GM23338 (cell line): ENCODE data around the gene PIK3IP1. TPM values are rescaled to one million over a fixed set of nuclear protein-coding genes. Genes with fewer than 3 reads are reported as not detected.

Experiments
- ATAC-seq: fragments of 200-7000 bp; cut with Tn5 transposase; 3 replicates; pipeline ENCODE4 v1.9.1; 2020
- DNase-seq: peaks from one replicate; pipeline ENCODE4 v3.0.0-alpha.2; 2015; ENCODE audit warnings: low spot score
- H2AFZ ChIP-seq: fragments of 200-600 bp; sonication (generic); 2 replicates; pipeline ENCODE4 v1.8.0; 2016; ENCODE audit warnings: antibody characterized with exemption, mild to moderate bottlenecking, moderate library complexity
- H3F3A ChIP-seq: fragments of 200-600 bp; sonication (generic); replicated peaks from 2 replicates; pipeline ENCODE4 v1.8.0; 2017; ENCODE audit warnings: antibody characterized with exemption, mixed run types, low read depth
- H3K27ac ChIP-seq: fragments of 200-600 bp; sonication (generic); 2 replicates; pipeline ENCODE4 v1.6.1; 2016; ENCODE audit warnings: low read depth
- H3K27me3 ChIP-seq: fragments of 200-600 bp; sonication (generic); 2 replicates; pipeline ENCODE4 v1.8.0; 2016; ENCODE audit warnings: mild to moderate bottlenecking, mixed run types, moderate library complexity; ENCODE audit not compliant: insufficient read depth
- H3K36me3 ChIP-seq: fragments of 200-600 bp; sonication (generic); 2 replicates; pipeline ENCODE4 v1.8.0; 2016; ENCODE audit warnings: mild to moderate bottlenecking; ENCODE audit not compliant: insufficient read depth
- H3K4me1 ChIP-seq: fragments of 200-600 bp; sonication (generic); 2 replicates; pipeline ENCODE4 v1.8.0; 2016; ENCODE audit warnings: mild to moderate bottlenecking, moderate library complexity; ENCODE audit not compliant: insufficient read depth
- H3K4me2 ChIP-seq: fragments of 200-600 bp; sonication (generic); 2 replicates; pipeline ENCODE4 v1.7.1; 2017; ENCODE audit warnings: mixed run types
- H3K4me3 ChIP-seq: fragments of 200-600 bp; sonication (generic); 2 replicates; pipeline ENCODE4 v1.6.1; 2016; ENCODE audit warnings: mixed run types
- H3K79me2 ChIP-seq: fragments of 200-600 bp; sonication (generic); replicated peaks from 2 replicates; pipeline ENCODE4 v1.8.0; 2017; ENCODE audit warnings: mild to moderate bottlenecking; ENCODE audit not compliant: insufficient read depth
- H3K9me2 ChIP-seq: fragments of 200-600 bp; sonication (generic); 2 replicates; pipeline ENCODE4 v1.8.0; 2017; ENCODE audit not compliant: insufficient read depth
- H4K20me1 ChIP-seq: fragments of 200-600 bp; sonication (generic); replicated peaks from 2 replicates; pipeline ENCODE4 v1.8.0; 2017; ENCODE audit warnings: mild to moderate bottlenecking; ENCODE audit not compliant: insufficient read depth
- H3K27ac Mint-ChIP-seq: 2 replicates; pipeline ENCODE4 v1.8.0; 2020; ENCODE audit warnings: inconsistent platforms, mild to moderate bottlenecking, moderate library complexity, mixed read lengths
- H3K27me3 Mint-ChIP-seq: 3 replicates; pipeline ENCODE4 v1.8.0; 2022; ENCODE audit warnings: low read depth, mild to moderate bottlenecking, moderate library complexity, mixed read lengths, inconsistent platforms; ENCODE audit not compliant: insufficient read depth, poor library complexity
- H3K36me3 Mint-ChIP-seq: 3 replicates; pipeline ENCODE4 v1.8.0; 2021; ENCODE audit warnings: low read depth, mild to moderate bottlenecking, inconsistent platforms, moderate library complexity, mixed read lengths
- H3K4me1 Mint-ChIP-seq: 3 replicates; pipeline ENCODE4 v1.8.0; 2020; ENCODE audit warnings: mild to moderate bottlenecking, inconsistent platforms, mixed read lengths
- H3K4me3 Mint-ChIP-seq: 3 replicates; pipeline ENCODE4 v1.8.0; 2021; ENCODE audit warnings: moderate library complexity, mild to moderate bottlenecking, inconsistent platforms, mixed read lengths
- H3K9me3 Mint-ChIP-seq: 3 replicates; pipeline ENCODE4 v1.8.0; 2020; ENCODE audit warnings: moderate library complexity, mild to moderate bottlenecking, inconsistent platforms, mixed read lengths
- CREB1 ChIP-seq: fragments of 250-450 bp; sonication (Bioruptor Pico); IDR thresholded peaks from 2 replicates; pipeline ENCODE4 v1.5.0; 2020; ENCODE audit warnings: low read depth, mild to moderate bottlenecking, moderate library complexity
- EZH2phosphoT487 ChIP-seq: fragments of 200-600 bp; sonication (generic); IDR thresholded peaks from one replicate; pipeline ENCODE4 v1.8.1; 2018; ENCODE audit warnings: antibody characterized with exemption; ENCODE audit not compliant: unreplicated experiment
- JUNB ChIP-seq: IDR thresholded peaks from one replicate; pipeline ENCODE4 v1.6.1; 2016; ENCODE audit warnings: antibody characterized with exemption; ENCODE audit not compliant: unreplicated experiment
- NANOG ChIP-seq: IDR thresholded peaks from 2 replicates; pipeline ENCODE4 v1.6.1; 2016; ENCODE audit warnings: antibody characterized with exemption, borderline replicate concordance
- STAT1 ChIP-seq: IDR thresholded peaks from one replicate; pipeline ENCODE4 v1.6.1; 2016; ENCODE audit warnings: antibody characterized with exemption; ENCODE audit not compliant: unreplicated experiment
- ZNF114 ChIP-seq: fragments of 250-450 bp; sonication (Bioruptor Pico); IDR thresholded peaks from 2 replicates; pipeline ENCODE4 v1.5.0; 2020; ENCODE audit warnings: mild to moderate bottlenecking, moderate library complexity
- ZNF331 ChIP-seq: fragments of 250-450 bp; sonication (Bioruptor Pico); IDR thresholded peaks from 2 replicates; pipeline ENCODE4 v1.5.0; 2020; ENCODE audit warnings: low read depth, mild to moderate bottlenecking, moderate library complexity
- polyA plus RNA-seq: library from polyadenylated mRNA; unstranded; fragments of >200 nt; fragmentation: Nextera tagmentation; extraction: Ambion mirVana; gene quantifications from 2 replicates; pipeline ENCODE4 v1.2.1, GENCODE V29; 2016
- total RNA-seq: library from RNA; depleted of rRNA; stranded (reverse); fragments of >200 nt; shearing (Covaris generic); gene quantifications from 2 replicates; pipeline ENCODE4 v1.2.3, GENCODE V29; 2014
- TF ChIP-seq, protein P1 (sequence below): IDR thresholded peaks from one replicate; pipeline ENCODE4 v1.6.1; 2018; ENCODE audit warnings: antibody characterized with exemption; ENCODE audit not compliant: unreplicated experiment
- TF ChIP-seq, protein P2 (sequence below), 2 experiments: fragments of 200-600 bp in 1 of 2; sonication (generic) in 1 of 2; conservative IDR thresholded peaks; 2 replicates each; pipeline versions ENCODE4 v1.5.1 to v1.6.1; 2016 to 2017; ENCODE audit warnings: antibody characterized with exemption in 2 of 2, low read depth in 2 of 2, mild to moderate bottlenecking in 2 of 2, moderate library complexity in 1 of 2
- TF ChIP-seq, protein P3 (sequence below): IDR thresholded peaks from 2 replicates; pipeline ENCODE4 v1.6.1; 2016; ENCODE audit warnings: antibody characterized with exemption

PIK3IP1 gene
- total and polyA plus RNA-seq, 2 experiments from 2014 or later, result 1.1 to 2.2 TPM

DNA sequence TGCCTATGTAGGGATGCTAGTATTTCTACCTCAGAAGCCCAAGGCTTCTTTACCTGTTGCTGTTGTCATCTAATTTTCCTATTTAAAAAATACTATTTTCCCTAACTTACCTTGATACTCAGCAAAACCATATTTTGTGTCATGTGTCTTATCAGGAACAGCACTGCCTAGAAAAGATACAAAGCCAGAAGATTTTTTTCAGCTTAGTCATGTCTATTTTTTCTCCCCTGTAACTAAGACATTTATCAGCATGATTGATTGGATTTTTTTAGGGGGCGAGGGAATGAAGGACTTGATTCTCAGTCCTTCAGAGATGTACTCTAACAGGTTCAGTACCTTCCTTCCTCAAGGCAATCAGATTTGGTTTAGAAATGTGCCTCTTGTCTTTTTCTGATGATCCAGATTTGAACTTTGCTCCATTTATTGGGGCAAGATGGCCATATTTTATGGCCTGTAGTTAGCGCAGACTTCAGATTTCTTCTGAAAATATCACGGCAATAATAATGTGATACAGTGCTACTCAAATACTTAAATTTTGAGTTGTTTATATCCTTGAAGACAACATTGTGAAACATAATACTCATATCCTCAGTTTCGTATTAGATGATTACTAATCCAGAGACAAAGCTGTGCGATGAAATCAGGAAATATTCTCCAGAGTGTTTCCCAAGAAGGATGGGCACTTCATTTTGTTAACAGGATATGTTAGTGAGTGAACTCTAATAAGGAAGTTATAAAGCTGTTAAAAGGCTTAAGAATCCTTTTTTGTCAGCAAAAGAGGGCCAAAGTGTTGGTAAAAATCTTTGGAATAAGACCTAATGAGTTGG is 3.8 kb upstream of the PIK3IP1 start (continued):
- TF ChIP-seq, protein P1, sequence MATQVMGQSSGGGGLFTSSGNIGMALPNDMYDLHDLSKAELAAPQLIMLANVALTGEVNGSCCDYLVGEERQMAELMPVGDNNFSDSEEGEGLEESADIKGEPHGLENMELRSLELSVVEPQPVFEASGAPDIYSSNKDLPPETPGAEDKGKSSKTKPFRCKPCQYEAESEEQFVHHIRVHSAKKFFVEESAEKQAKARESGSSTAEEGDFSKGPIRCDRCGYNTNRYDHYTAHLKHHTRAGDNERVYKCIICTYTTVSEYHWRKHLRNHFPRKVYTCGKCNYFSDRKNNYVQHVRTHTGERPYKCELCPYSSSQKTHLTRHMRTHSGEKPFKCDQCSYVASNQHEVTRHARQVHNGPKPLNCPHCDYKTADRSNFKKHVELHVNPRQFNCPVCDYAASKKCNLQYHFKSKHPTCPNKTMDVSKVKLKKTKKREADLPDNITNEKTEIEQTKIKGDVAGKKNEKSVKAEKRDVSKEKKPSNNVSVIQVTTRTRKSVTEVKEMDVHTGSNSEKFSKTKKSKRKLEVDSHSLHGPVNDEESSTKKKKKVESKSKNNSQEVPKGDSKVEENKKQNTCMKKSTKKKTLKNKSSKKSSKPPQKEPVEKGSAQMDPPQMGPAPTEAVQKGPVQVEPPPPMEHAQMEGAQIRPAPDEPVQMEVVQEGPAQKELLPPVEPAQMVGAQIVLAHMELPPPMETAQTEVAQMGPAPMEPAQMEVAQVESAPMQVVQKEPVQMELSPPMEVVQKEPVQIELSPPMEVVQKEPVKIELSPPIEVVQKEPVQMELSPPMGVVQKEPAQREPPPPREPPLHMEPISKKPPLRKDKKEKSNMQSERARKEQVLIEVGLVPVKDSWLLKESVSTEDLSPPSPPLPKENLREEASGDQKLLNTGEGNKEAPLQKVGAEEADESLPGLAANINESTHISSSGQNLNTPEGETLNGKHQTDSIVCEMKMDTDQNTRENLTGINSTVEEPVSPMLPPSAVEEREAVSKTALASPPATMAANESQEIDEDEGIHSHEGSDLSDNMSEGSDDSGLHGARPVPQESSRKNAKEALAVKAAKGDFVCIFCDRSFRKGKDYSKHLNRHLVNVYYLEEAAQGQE, result no peak

DNA sequence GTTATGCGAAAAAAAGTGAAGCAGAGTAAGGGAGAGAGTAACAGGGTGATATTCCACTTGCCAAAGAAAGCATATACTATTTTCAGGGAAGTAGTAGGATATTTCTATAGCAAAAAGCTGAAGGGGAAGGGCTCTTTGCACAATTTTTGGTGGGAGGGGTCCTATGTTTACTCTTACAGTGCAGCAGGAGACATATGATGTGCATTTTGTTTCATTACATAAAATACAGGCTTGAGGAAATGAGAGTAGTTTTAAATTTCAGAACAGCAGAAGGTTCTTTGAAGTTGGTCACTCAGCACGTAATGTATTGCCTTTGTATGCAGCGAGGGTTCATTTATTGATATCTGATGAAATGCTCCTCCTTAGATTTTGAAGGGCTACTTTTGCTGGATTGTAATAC is 3.1 kb upstream of the PIK3IP1 start:
- Histone ChIP-seq H3K4me1 (0 out of 2 replicates have a peak, but pooled peaks cover 8% of the 10 kb centered on the region), H4K20me1 (no peaks in the 10 kb centered on the region), H3K4me2 (no peak overlapping the region), H3K4me3 (no peak overlapping the region), H3K27me3 (peaks cover 12% of the 10 kb centered on the region), H3K36me3 (no peaks in the 10 kb centered on the region), H3K27ac (no peak overlapping the region), H3K9me2 (no peaks in the 10 kb centered on the region), H2AFZ (no peak overlapping the region), H3F3A (peaks cover 5% of the 10 kb centered on the region; the same call in 1 of the 2 replicates), H3K79me2 (no peaks in the 10 kb centered on the region)
- Mint-ChIP-seq H3K27ac (no peak overlapping the region), H3K4me3 (no peak overlapping the region), H3K4me1 (peaks cover 15% of the 10 kb centered on the region), H3K9me3 (no peaks in the 10 kb centered on the region), H3K36me3 (no peaks in the 10 kb centered on the region), H3K27me3 (peaks cover 13% of the 10 kb centered on the region)
- no peak for ATAC-seq
- DNase-seq, result no peak
- TF ChIP-seq CREB1 (CRISPR knock-in tag) (no peak), EZH2phosphoT487 (no peak), ZNF114 (CRISPR knock-in tag) (no peak), STAT1 (no peak), JUNB (no peak), ZNF331 (CRISPR knock-in tag) (no peak), NANOG (no peak)
- TF ChIP-seq, protein P1, result no peak
- TF ChIP-seq, protein P2, sequence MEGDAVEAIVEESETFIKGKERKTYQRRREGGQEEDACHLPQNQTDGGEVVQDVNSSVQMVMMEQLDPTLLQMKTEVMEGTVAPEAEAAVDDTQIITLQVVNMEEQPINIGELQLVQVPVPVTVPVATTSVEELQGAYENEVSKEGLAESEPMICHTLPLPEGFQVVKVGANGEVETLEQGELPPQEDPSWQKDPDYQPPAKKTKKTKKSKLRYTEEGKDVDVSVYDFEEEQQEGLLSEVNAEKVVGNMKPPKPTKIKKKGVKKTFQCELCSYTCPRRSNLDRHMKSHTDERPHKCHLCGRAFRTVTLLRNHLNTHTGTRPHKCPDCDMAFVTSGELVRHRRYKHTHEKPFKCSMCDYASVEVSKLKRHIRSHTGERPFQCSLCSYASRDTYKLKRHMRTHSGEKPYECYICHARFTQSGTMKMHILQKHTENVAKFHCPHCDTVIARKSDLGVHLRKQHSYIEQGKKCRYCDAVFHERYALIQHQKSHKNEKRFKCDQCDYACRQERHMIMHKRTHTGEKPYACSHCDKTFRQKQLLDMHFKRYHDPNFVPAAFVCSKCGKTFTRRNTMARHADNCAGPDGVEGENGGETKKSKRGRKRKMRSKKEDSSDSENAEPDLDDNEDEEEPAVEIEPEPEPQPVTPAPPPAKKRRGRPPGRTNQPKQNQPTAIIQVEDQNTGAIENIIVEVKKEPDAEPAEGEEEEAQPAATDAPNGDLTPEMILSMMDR (conservative IDR thresholded peaks at IDR 0.05; ENCODE audit: low read depth in 2 of 2), result no peak
- TF ChIP-seq, protein P3, sequence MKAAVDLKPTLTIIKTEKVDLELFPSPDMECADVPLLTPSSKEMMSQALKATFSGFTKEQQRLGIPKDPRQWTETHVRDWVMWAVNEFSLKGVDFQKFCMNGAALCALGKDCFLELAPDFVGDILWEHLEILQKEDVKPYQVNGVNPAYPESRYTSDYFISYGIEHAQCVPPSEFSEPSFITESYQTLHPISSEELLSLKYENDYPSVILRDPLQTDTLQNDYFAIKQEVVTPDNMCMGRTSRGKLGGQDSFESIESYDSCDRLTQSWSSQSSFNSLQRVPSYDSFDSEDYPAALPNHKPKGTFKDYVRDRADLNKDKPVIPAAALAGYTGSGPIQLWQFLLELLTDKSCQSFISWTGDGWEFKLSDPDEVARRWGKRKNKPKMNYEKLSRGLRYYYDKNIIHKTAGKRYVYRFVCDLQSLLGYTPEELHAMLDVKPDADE, result no peak
